ENCODE measurements around the gene FSTL3.
"Not testable (repeated sequence)": the region's sequence is repeated elsewhere in the genome, so short reads cannot be mapped to it uniquely, and the experiment has no call there.

The FSTL3 gene

DNA sequence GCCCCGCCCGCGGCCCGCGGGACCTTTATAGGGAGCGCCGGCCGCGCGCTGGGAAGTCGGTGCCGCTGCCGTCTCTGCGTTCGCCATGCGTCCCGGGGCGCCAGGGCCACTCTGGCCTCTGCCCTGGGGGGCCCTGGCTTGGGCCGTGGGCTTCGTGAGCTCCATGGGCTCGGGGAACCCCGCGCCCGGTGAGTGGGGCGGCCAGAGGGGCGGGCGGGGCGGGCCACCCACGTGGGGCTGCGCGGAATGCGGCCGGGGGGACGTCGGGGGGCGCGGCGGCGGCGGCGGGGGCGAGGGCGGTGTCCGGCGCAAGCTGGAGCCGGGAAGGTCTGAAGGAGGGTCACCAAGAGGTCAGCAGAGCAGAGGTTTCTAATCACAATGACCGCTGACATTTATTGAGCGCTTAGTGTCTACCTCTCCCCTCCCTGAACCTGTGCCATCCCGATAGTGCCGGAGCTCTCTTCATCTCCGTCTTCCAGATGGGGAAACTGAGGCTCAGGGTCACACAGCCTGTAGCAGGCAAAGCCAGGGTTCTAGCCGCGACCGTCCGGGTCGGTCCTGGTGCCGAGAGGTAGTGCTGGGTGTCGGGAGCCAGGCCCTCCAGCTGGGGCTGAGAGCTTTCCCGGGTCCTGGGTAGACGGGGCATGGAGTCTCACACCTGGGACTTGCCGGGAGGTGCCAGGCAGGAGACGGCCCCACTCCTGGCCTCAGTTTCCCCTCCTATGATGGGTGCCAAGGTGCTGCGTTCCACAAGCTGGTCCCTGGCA, at the start of gene FSTL3:
FSTL3 (plus strand) TSS at position 54 of the 767 bp plus-strand sequence; CDS start at position 86, 32 bp downstream.
- no peak for DNase-seq

DNA sequence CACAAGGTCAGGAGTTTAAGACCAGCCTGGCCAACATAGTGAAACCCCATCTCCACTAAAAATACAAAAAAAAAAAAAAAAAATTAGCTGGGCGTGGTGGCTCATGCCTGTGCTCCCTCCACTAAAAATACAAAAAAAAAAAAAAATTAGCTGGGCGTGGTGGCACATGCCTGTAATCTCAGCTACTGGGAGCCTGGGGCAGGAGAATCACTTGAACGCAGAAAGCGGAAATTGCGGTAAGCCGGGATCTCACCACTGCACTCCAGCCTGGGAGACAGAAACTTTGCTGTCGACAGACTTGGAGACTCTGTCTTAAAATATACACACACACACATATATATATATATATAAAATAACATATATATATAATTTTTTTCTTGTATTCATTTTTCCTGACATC, 49.6 kb upstream of the FSTL3 start:
- not testable (repeated sequence) for DNase-seq

DNA sequence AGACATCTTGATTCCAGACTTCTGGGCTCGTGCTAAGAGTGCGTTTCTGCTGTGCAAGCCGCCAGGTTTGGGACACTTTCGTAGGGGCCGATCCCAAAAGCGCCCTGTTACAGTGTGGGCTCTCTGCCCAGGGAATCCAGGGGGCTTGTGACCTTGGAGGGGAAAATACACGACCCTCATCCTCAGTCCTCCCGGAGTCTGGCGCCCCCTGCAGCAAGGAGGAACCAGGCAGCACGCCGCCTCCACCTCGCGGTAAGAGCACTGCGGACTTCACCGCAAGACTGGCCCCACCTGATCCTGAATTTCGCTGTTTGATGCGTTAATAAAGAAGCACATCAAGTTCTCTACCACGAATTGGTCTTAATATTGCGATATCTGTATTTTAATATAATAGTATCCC, 48.0 kb upstream of the FSTL3 start:
- DNase-seq = peak; percentile 37

DNA sequence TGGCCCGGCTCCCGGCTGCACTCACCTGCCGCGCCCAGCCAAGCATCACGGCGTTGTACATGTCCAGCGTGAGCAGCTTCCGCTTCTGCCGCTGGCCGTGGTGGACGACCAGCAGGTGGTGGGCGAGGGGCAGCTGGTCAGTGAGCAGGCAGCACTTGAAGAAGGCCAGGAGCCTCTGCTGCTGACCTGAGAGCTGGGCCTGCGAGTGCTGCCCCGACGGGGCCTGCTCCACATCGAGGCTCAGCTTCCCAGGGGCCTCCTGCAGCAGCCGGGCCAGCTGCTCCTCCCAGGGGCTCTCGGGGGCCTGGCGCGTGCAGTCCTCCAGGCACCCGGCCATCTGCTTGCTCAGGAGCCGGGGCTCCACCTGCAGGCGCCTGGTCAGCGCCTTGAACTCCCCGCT, 46.7 kb upstream of the FSTL3 start:
- DNase-seq = not testable (repeated sequence)

DNA sequence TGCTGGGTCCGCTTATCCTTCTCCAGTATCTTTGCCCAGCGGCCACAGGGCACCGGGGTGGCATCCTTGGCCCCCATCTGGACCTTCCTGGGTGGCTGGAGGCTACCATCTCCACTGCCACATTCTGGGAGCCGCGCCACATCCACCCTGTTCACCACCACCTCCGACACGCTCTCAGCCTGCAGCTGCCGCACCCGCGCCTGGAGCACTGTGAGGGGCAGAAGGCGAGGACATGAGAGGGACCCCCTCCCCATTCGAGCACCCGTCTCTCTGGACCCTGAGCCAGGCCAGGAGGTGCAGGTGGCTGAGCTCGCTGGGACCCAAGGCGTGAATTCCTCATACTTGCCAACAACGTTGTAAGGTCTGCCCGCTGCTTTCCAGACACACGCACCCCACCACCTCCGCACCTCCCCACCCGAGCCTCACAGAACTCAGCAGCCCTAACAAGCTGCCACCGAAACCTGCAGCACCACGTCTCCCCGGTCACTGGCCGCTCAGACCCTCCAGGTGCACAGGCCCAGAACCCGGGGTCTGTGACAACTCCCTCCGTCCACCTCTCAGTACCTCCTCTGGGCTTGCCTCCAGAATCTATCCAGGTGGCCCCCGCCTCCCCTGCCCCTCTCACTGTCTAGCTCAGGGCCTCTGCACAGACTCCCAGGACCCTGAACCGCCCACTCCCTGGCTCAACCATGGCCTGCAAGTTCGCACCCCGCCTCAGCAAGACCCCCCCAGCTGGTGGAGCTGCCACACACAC, 46.1 kb upstream of the FSTL3 start:
- DNase-seq = no peak

DNA sequence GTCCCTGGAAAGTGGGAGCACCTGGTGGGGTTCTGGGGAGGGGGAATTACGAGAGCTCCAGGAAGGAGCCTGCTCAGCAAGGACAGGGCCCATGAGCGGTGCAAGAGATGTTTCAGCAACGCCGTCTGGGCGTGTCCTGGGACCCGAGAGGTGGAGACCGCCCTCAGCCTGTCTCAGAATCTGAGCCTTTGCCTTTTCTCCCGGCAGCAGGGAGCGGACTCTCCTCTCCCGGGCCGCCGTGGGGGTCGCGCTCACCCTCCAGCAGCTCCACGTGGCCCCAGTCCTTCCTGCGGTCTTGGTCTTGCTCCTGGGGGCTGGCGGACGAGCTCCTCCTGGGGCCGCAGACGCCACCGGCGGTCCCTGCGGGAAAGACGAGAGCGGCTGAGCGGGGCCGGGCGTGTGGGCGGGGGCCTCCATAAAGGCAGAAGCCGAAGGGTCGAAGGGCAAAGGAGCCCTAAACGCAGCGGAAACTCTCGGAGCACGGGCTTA, 43.6 kb upstream of the FSTL3 start:
- peak; percentile 81 for DNase-seq

DNA sequence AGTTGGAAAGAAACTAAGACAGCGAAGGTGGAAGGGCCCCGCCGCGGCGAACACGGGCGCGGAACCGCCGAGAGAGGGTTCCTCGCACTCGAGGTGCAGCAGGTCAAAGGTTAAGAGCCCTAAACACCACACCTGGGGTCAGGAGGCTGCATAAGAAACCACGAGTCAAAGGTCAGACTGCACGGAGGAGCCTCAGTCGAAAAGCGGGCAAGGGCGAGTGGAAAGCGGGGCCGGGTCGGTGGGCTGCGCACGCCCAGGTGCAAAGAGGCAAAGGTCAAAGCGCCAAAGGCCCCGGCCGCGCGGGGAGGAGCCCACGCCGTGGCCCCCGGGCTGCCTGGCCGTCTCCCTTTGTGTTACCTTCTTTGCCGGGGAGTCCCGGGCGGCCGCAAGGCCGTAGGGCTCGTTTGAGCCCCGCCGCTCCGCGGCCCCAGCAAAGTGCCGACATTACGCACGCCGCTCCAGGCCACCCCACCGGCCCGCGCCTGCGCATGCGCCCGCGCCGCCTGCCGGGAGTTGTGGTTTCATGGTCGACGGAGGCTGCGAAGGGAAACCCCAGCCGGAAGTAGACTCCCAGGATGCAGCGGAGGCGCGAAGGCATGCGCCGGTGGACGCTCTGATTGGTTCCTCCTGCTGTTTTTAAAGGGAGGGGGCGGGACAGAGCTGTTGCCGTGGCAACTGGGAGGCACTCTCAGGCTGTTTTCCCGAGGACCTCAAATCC, 43.0 kb upstream of the FSTL3 start, which contains the start of gene POLRMT:
POLRMT (minus strand) TSS at position 470 of the 718 bp plus-strand sequence; CDS start at position 445, 25 bp downstream.
- peak; percentile 99 for DNase-seq

DNA sequence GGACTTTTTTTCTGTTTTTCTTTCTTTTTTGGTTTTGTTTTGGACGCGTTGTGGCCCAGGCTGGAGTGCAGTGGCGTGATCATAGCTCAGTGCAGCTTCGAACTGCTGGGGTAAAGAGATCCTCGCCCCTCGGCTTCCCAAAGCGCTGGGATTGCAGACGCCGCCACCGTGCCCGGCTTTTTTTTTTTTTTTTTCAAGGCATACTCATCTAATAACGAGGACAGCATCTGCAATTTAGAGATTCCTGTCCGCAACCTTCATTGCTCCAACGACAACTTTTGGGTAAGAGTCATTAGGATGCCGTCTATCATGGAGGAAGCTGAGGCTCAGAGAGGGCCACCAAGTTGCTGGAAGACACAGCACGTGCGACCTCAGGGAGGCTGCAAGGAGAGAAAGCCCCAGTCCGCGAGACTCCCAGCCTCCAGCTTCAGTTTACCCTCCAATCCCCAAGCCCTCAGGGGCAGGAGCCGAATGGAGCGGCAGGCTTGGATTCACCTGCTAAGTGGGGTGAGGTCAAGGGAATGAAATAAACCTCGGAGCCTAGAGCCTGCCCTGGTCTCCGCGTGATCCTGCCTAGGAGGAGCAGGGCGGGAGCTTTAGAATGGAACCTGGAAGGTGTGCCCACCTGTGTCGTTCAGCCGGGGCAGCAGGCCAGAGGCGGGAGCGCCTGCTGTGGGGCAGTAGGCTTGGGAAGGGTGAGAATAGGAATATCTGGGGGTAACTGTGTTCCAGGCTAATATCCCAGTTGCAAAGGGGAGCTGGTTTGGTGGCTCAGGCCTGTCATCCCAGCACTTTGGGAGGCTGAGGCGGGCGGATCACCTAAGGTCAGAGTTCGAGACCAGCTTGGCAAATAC, 42.2 kb upstream of the FSTL3 start:
- DNase-seq = peak; percentile 39

DNA sequence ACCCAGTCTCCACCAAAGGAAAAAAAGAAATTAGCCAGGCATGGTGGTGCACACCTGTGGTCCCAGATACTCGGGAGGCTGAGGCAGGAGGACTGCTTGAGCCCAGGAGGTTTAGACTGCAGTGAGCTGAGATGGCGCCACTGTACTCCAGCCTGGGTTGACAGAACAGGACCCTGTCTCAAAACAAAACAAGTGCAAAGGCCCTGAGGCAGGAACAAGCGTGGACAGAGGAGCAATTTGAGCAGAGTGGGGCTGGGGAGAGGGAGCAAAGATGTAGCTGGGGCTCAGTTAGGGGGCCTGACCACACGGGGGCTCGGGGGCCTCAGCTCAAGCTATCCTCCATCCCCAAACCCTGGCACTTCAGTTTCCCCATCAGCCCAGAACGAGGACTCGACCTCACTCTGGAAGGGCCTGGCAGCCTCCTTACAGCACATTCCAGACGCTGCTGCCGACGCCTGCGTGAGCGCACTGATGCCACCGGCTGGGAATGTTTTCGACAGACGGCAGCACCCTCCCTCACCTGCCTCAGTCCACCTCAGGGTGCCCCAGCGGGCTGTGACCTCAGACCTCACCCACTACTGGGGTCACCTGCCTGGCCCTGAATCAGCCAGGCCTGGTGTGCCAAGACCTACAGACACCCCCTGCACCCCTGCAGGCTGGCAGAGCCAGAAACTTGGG, 41.1 kb upstream of the FSTL3 start:
- no peak for DNase-seq

DNA sequence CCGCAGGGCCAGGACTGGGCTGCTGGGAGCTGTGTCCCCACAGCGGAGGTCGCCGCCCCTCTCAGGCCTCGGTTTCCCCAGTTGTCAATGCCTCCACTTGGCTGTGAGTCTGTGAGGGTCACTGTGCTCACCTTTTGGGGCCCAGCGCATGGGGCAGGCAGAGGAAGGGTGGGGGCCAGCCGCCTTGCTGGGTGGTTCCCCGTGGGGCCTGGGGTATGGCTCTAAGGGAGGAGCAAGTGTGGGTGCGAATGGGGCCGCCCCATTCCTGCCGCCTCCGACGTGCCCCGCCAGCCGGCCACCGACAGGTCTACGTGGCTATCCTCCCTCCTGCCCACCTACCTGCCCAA, 37.3 kb upstream of the FSTL3 start:
- DNase-seq = no peak

DNA sequence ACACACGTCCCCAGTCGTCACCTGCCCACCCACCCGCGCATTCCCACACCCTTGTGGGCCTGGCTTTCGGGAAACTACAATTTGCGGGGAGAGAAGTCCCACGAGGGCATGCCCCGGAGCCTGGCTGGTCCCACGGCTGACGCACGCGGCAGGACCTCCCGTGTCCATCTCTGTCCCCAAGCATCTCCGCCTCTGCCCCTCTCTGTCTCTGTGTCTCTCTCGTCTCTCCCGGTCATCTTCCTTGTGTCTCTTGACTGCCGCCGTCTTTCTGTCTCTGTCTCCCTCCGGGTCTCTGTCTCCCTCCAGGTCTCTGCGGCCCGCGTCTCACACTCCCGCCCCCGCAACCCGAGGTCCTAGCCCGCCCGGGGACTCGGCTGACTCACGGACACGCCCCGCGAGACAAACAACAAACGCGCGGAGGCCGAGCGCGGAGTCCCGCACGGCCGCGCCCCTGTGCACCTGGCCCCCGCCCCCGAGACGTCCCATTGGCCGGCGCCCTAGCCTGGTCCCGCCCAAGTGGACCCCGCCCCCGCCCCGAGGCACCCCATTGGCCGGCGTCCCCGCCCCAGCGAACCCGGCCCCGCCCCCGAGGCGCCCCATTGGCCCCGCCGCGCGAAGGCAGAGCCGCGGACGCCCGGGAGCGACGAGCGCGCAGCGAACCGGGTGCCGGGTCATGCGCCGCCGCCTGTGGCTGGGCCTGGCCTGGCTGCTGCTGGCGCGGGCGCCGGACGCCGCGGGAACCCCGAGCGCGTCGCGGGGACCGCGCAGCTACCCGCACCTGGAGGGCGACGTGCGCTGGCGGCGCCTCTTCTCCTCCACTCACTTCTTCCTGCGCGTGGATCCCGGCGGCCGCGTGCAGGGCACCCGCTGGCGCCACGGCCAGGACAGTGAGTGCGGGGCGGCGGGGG, 36.7 kb upstream of the FSTL3 start, which contains the start of gene FGF22:
FGF22 (plus strand) TSS at position 627 of the 908 bp plus-strand sequence; CDS start at position 674, 47 bp downstream.
- peak; percentile 95 for DNase-seq

DNA sequence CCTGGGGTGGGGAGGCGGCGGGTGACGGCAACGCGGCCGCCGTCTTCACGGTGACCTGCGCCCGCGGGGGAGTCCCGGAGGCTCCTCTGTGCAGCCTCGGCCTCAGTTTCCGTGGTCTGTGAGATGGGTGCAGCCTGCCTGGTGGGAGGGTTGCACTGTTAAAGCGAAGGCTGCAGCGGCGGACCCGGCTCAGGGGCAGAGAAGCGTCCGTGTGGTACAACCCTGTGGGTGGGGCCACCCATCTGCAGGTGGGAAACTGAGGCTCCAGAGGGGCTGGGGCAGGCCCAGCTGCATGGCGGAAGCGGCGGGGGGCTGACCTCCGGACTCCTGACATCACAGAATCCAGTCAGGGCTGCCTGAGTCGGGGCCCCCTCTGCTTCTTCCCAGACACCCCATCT, 36.0 kb upstream of the FSTL3 start:
- no peak for DNase-seq

DNA sequence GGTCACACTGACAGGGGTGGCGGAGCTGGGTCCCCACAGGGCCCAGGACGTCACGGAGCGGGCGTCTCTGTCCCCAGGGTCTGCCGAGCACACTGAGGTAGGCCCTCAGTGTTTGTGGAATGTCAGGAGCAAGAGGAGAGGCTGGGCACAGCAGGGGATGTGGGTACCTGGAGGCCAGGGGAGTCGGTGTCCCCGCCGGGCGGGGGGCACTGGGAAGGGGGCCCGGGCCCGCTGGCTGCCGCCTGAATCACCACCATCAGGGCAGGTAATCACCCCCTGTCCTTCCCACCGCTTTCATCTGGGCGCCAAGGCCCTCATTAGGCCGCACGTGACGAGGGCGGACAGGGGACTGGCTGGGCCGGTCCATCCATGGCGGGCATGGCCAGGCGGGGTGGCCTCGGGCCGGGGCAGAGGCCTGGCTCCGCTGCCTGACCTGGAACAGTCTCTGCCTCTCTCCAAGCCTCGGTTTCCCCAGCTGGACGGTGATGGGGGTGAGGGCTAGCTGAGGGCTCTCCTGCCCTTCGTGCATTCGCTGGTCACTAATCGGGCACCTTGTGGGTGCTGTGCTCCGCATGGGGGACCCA, 35.5 kb upstream of the FSTL3 start:
- no peak for DNase-seq

DNA sequence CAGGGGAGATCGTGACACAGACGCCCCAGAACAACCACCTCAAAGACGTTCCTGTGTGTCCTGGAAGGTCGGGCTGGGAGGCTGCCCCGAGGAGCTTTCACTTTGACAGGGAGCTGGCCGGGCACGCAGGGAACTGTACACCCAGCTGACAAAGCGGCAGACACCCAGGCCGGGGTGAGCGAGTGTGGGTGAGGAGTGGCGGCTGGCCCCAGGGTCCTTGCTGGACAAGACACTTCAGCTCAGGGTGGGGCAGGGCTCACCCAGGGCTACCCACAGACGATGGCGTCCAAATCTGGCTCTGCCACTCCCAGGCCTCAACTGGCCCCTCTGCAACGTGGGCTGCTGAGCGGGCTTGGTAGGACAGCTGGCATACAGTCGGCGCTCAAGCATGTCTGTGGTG, 34.5 kb upstream of the FSTL3 start:
- DNase-seq = no peak

DNA sequence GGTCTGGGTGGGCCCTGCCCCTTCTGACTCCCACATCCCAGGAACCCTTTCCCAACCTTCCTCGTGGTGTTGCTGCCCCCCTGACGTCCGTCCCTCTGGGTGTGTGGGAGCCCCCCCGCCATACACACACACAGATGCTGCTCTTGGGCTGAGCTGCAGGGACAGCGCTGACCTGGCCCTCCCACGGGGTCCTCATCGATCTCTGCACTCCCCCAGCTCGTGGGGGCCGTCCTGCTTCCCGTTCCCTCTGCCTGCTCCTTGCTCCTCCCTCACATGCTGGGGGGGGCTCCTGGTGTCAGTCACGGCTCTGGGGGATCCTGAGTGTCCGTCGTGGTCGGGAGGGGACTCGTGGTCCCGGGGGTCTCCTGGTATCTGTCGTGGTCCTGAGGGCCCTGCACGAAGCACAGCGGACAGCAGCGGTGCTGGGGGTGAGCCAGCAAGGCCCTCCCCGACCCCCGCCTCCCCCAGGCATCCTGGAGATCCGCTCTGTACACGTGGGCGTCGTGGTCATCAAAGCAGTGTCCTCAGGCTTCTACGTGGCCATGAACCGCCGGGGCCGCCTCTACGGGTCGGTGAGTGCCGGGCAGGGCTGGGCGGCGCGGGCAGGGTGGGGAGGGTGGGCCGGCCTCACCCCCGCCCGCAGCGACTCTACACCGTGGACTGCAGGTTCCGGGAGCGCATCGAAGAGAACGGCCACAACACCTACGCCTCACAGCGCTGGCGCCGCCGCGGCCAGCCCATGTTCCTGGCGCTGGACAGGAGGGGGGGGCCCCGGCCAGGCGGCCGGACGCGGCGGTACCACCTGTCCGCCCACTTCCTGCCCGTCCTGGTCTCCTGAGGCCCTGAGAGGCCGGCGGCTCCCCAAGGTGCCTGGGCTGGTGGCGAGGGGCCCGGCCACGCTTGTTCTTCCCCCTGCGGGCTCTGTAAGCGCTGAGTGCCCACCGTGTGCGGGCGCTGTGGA, 33.1 kb upstream of the FSTL3 start:
- no peak for DNase-seq

DNA sequence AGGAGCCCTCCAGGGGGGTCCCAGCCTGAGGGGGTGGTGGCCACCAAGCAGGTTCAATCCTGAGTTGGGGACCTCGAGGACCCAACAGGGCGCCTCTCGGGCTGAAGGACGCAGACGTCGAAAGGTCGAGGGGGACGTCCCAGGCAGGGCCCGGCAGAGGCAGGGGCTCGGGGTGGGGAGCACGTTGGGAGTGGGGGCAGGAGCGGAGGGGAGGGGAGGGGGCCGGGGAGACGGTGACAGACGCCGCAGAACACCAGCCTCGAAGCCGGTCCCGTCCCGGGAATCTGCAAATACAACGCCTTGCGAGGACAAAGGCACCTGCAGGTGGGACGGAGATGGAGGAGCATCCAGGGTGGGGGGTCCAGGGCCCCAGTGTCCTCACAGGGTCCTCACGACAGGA, 32.5 kb upstream of the FSTL3 start:
- no peak for DNase-seq

DNA sequence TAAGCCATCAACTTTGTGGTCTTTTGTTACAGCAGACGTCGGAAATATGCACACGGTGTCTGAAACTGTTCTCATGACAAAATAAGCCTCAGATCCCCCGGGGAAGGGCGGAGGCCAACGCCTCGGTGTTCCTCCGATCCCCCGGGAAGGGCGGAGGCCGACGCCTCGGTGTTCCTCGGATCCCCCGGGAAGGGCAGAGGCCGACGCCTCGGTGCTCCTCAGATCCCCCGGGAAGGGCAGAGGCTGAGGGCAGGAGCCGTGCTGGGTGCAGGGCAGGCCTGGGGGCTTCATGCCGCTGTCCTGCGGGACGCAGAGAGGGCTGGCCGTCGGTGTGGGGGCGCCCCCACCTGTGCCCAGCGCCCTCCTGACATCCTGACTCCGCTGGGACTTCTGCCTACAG, 31.8 kb upstream of the FSTL3 start:
- no peak for DNase-seq

DNA sequence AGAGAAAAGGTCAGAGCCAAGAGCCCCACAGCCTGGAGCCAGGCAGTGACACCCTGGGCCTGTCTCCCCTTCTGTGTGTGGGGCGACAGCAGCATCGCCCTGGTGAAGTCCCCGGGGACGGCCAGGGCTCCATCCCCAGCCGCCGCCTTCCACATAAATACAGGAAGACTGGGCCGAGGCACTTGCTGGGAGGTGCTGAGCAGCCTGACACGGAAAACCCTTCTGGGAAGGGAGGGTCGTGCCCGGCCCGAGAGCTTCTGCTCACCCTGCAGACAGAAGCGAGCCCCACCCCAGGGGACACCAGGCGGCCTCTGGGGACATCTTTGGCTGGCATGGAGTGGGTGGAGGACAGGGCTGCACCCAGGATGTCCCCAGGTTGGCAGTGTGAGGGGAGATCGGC, 31.4 kb upstream of the FSTL3 start:
- DNase-seq = no peak
